Epithelial cell of esophagus (primary cell): Measurements from ENCODE around the gene TTLL4.

Source experiments
- DNase-seq: peaks from one replicate; pipeline ENCODE4 v3.0.0; 2010; ENCODE audit warnings: low read depth
- H3K4me3 ChIP-seq: 2 replicates; pipeline ENCODE4 v1.5.1; 2011; ENCODE audit warnings: mild to moderate bottlenecking, low read length, control low read depth
- CTCF ChIP-seq: IDR thresholded peaks from 2 replicates; pipeline ENCODE4 v1.5.1; 2011; ENCODE audit warnings: low read depth, mild to moderate bottlenecking, low read length, control low read depth, inconsistent platforms; ENCODE audit not compliant: insufficient read depth; ENCODE audit errors: missing control alignments

The TTLL4 gene

GRCh38 chr2:218773881-218774280 lies 63.2 kb downstream of the TTLL4 start:
- no peak overlapping the region for H3K4me3 ChIP-seq
- no peak for TF ChIP-seq CTCF
- no peak for DNase-seq

- DNase-seq: no peak
- no peak for TF ChIP-seq CTCF
- H3K4me3 ChIP-seq: no peak overlapping the region
Observed at GRCh38 chr2:218776488-218776887, 65.9 kb downstream of the TTLL4 start.

GRCh38 chr2:218777276-218777990 lies 66.8 kb downstream of the TTLL4 start:
- DNase-seq: peak; percentile 15
- no peak overlapping the region for H3K4me3 ChIP-seq
- TF ChIP-seq CTCF: no peak

GRCh38 chr2:218780046-218780445 lies 69.4 kb downstream of the TTLL4 start:
- no peak for DNase-seq
- no peak for TF ChIP-seq CTCF
- H3K4me3 ChIP-seq: no peak overlapping the region

GRCh38 chr2:218780851-218781690 lies 70.4 kb downstream of the TTLL4 start:
- DNase-seq: peak; percentile 13
- no peak for TF ChIP-seq CTCF
- H3K4me3 ChIP-seq: peak overlapping the region; percentile 32

- H3K4me3 ChIP-seq: peak within 1 kb of the TSS; percentile 32
- DNase-seq: peak; percentile 14
Observed at GRCh38 chr2:218781691-218782527, 71.3 kb downstream of the TTLL4 start, which contains the start of gene CYP27A1. Gene CYP27A1 (plus strand): TSS chr2:218782147. CDS start chr2:218782183, 36 bp downstream.

More at GRCh38 chr2:218781691-218782527, 71.3 kb downstream of the TTLL4 start, which contains the start of gene CYP27A1:
- no peak for TF ChIP-seq CTCF
